ENCODE results near the gene TMEM250. TPM values are rescaled to one million over a fixed set of nuclear protein-coding genes. Genes with fewer than 3 reads are reported as not detected.

Gene TMEM250
- total RNA-seq, 1 donor from 2014 or later = 30.7 TPM

DNA sequence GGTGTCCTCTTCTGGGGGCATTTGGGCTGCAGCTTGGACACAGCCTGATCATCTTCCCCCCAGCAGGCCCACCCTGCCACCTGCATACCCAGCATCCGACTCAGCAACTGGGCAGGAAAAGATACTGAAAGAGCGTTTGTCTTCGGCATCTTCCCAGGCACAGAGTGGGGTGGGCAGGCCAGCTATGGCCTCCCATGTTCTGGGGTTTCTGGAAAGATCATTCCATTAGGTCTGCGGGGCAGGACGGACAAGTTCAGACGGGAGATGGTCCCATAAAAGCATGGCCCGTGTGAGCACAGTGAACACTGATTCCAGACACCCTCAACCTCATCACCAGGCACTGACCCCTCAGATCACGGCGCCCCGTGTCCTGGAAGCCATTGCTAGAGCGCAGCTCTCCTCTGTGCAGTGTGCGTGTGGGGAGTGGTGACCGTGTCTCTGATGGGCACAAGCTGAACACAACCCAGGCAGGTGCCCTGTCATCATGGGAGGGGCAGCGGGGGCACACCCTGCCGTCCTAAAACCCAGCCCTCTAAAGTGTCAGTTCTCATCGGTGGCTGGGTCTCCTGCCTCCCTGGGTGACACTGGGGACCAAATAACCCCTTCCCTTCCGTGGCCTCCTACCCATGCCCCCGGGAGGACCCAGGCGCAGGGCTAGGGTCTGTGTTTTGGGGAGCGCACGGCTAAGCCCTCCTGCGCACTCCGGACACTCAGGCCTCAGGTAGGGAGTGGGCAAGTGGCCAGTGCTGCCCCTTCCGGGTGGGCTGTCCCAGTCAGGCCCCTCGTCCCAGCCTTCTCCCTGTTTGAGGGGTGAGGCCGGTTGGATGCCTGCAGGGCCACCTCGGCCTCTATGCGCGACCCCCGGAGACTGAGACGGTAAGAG, 13.2 kb upstream of the TMEM250 start:
- H3K4me3 ChIP-seq = no peak overlapping the region
- no peak for ATAC-seq
- TF ChIP-seq, protein P1, sequence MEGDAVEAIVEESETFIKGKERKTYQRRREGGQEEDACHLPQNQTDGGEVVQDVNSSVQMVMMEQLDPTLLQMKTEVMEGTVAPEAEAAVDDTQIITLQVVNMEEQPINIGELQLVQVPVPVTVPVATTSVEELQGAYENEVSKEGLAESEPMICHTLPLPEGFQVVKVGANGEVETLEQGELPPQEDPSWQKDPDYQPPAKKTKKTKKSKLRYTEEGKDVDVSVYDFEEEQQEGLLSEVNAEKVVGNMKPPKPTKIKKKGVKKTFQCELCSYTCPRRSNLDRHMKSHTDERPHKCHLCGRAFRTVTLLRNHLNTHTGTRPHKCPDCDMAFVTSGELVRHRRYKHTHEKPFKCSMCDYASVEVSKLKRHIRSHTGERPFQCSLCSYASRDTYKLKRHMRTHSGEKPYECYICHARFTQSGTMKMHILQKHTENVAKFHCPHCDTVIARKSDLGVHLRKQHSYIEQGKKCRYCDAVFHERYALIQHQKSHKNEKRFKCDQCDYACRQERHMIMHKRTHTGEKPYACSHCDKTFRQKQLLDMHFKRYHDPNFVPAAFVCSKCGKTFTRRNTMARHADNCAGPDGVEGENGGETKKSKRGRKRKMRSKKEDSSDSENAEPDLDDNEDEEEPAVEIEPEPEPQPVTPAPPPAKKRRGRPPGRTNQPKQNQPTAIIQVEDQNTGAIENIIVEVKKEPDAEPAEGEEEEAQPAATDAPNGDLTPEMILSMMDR (IDR thresholded peaks at IDR 0.05) = no peak
- DNase-seq = no peak
- H3K9me3 ChIP-seq = no peaks in the 10 kb centered on the region
- intact Hi-C loops (cut with DNase I) = no loop called here
- H3K27ac ChIP-seq = no peak overlapping the region
- peaks cover 10% of the 10 kb centered on the region for H3K4me1 ChIP-seq
- H3K27me3 ChIP-seq = peaks cover 55% of the 10 kb centered on the region
- H3K36me3 ChIP-seq = no peaks in the 10 kb centered on the region

DNA sequence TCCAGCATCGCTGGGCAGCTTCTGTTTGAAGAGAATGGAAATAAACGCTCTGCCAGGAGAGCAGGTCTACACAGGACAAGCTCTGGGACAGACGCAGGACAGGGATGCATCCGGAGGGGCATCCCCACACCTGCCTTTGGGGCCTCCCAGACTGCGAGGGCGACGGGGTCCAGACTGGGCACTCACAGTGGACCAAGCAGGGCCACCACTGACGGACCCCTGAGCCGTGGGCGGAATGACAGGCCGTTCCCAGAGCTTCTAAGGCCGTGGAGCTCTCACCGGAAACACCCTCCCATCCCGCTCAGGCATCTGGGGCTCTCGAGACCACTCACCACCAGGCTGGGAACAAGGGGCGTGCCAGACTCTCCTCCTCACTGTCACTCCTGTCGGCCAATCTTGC, 10.5 kb upstream of the TMEM250 start:
- Histone ChIP-seq H3K27me3 (peaks cover 37% of the 10 kb centered on the region), H3K9me3 (no peaks in the 10 kb centered on the region), H3K27ac (no peak overlapping the region), H3K4me1 (peaks cover 10% of the 10 kb centered on the region), H3K4me3 (no peak overlapping the region), H3K36me3 (no peaks in the 10 kb centered on the region)
- intact Hi-C loops (cut with DNase I) = no loop called here
- TF ChIP-seq, protein P1 (IDR thresholded peaks at IDR 0.05) = no peak
- DNase-seq (no peak), ATAC-seq (no peak)

- intact Hi-C loops (cut with DNase I) = no loop called here
- Histone ChIP-seq H3K4me1 (peaks cover 6% of the 10 kb centered on the region), H3K27me3 (peaks cover 29% of the 10 kb centered on the region), H3K27ac (no peak overlapping the region), H3K4me3 (no peak overlapping the region), H3K36me3 (no peaks in the 10 kb centered on the region), H3K9me3 (no peaks in the 10 kb centered on the region)
- TF ChIP-seq, protein P1 (IDR thresholded peaks at IDR 0.05) = no peak
- ATAC-seq = no peak
- no peak for DNase-seq
These were observed 9.8 kb upstream of the TMEM250 start for GRCh38 chr9:136128436-136128835.

- ATAC-seq (no peak), DNase-seq (no peak)
- H3K9me3 ChIP-seq = no peaks in the 10 kb centered on the region
- TF ChIP-seq, protein P1 (IDR thresholded peaks at IDR 0.05) = no peak
- intact Hi-C loops (cut with DNase I) = no loop called here
- no peaks in the 10 kb centered on the region for H3K36me3 ChIP-seq
- no peak overlapping the region for H3K4me3 ChIP-seq
- peaks cover 22% of the 10 kb centered on the region for H3K27me3 ChIP-seq
- H3K27ac ChIP-seq = no peak overlapping the region
- H3K4me1 ChIP-seq = peaks cover 8% of the 10 kb centered on the region
These were observed 8.6 kb upstream of the TMEM250 start for GRCh38 chr9:136127313-136127712.

- H3K27ac ChIP-seq = no peak overlapping the region
- TF ChIP-seq, protein P1 (IDR thresholded peaks at IDR 0.05) = no peak
- no peaks in the 10 kb centered on the region for H3K36me3 ChIP-seq
- intact Hi-C loops (cut with DNase I) = no loop called here
- no peaks in the 10 kb centered on the region for H3K9me3 ChIP-seq
- peaks cover 5% of the 10 kb centered on the region for H3K27me3 ChIP-seq
- DNase-seq = no peak
- H3K4me1 ChIP-seq = peaks cover 8% of the 10 kb centered on the region
- H3K4me3 ChIP-seq = no peak overlapping the region
- no peak for ATAC-seq
These were observed 6.5 kb upstream of the TMEM250 start for GRCh38 chr9:136124976-136125692.
